HEK293 (cell line): Measurements from ENCODE around the gene ATP2C1.

ENCODE experiments used
- GFI1B ChIP-seq: fragments of 450-650 bp; formaldehyde crosslinking; IDR thresholded peaks from 2 replicates; pipeline ENCODE4 v1.5.1; 2016; ENCODE audit warnings: missing biosample characterization, missing genetic modification characterization
- GLI4 ChIP-seq: fragments of 450-650 bp; formaldehyde crosslinking; IDR thresholded peaks from 2 replicates; pipeline ENCODE4 v1.5.1; 2016; ENCODE audit warnings: missing biosample characterization, missing genetic modification characterization
- GLIS1 ChIP-seq: fragments of 450-650 bp; formaldehyde crosslinking; IDR thresholded peaks from 2 replicates; pipeline ENCODE4 v1.5.1; 2016; ENCODE audit warnings: missing biosample characterization, missing genetic modification characterization
- KLF1 ChIP-seq: fragments of 450-650 bp; formaldehyde crosslinking; IDR thresholded peaks from 2 replicates; pipeline ENCODE4 v1.5.1; 2016; ENCODE audit warnings: missing biosample characterization, missing genetic modification characterization
- KLF7 ChIP-seq: fragments of 450-650 bp; formaldehyde crosslinking; IDR thresholded peaks from 2 replicates; pipeline ENCODE4 v1.5.1; 2016; ENCODE audit warnings: missing biosample characterization, missing genetic modification characterization, borderline replicate concordance
- OSR2 ChIP-seq: fragments of 450-650 bp; formaldehyde crosslinking; IDR thresholded peaks from 2 replicates; pipeline ENCODE4 v1.5.1; 2016; ENCODE audit warnings: missing biosample characterization, missing genetic modification characterization
- RBAK ChIP-seq: fragments of 450-650 bp; formaldehyde crosslinking; IDR thresholded peaks from 2 replicates; pipeline ENCODE4 v1.5.1; 2016; ENCODE audit warnings: missing biosample characterization, missing genetic modification characterization
- REPIN1 ChIP-seq: fragments of 450-650 bp; formaldehyde crosslinking; IDR thresholded peaks from 2 replicates; pipeline ENCODE4 v1.5.1; 2017; ENCODE audit warnings: missing biosample characterization, missing genetic modification characterization, low read depth
- SP2 ChIP-seq: fragments of 450-650 bp; formaldehyde crosslinking; IDR thresholded peaks from 2 replicates; pipeline ENCODE4 v1.5.1; 2016; ENCODE audit warnings: missing biosample characterization, missing genetic modification characterization
- ZFP41 ChIP-seq: fragments of 450-650 bp; formaldehyde crosslinking; IDR thresholded peaks from 2 replicates; pipeline ENCODE4 v1.5.1; 2016; ENCODE audit warnings: missing biosample characterization, missing genetic modification characterization, borderline replicate concordance
- ZNF155 ChIP-seq: fragments of 450-650 bp; formaldehyde crosslinking; IDR thresholded peaks from 2 replicates; pipeline ENCODE4 v1.5.1; 2016; ENCODE audit warnings: missing biosample characterization, missing genetic modification characterization
- ZNF174 ChIP-seq: fragments of 450-650 bp; formaldehyde crosslinking; IDR thresholded peaks from 2 replicates; pipeline ENCODE4 v1.5.0; 2017; ENCODE audit warnings: missing biosample characterization, mild to moderate bottlenecking, missing genetic modification characterization
- ZNF24 ChIP-seq: fragments of 450-650 bp; formaldehyde crosslinking; IDR thresholded peaks from 2 replicates; pipeline ENCODE4 v1.5.1; 2016; ENCODE audit warnings: missing biosample characterization, missing genetic modification characterization
- ZNF311 ChIP-seq: fragments of 450-650 bp; formaldehyde crosslinking; IDR thresholded peaks from 2 replicates; pipeline ENCODE4 v1.5.1; 2017; ENCODE audit warnings: missing biosample characterization, missing genetic modification characterization, borderline replicate concordance
- ZNF335 ChIP-seq: fragments of 450-650 bp; formaldehyde crosslinking; conservative IDR thresholded peaks from 2 replicates; pipeline ENCODE4 v1.5.1; 2016; ENCODE audit warnings: missing biosample characterization, missing genetic modification characterization
- ZNF426 ChIP-seq: fragments of 450-650 bp; formaldehyde crosslinking; IDR thresholded peaks from 2 replicates; pipeline ENCODE4 v1.5.1; 2017; ENCODE audit warnings: missing biosample characterization, missing genetic modification characterization, mild to moderate bottlenecking, inconsistent platforms, moderate library complexity
- ZNF558 ChIP-seq: fragments of 450-650 bp; formaldehyde crosslinking; IDR thresholded peaks from 2 replicates; pipeline ENCODE4 v1.5.1; 2016; ENCODE audit warnings: missing biosample characterization, missing genetic modification characterization
- ZNF623 ChIP-seq: fragments of 450-650 bp; formaldehyde crosslinking; IDR thresholded peaks from 2 replicates; pipeline ENCODE4 v1.5.1; 2016; ENCODE audit warnings: missing biosample characterization, missing genetic modification characterization
- ZNF626 ChIP-seq: fragments of 450-650 bp; sonication (Bioruptor Pico); formaldehyde crosslinking; IDR thresholded peaks from 2 replicates; pipeline ENCODE4 v1.5.1; 2018; ENCODE audit warnings: missing biosample characterization, missing genetic modification characterization, inconsistent platforms
- TF ChIP-seq, protein P1 (sequence below): fragments of 450-650 bp; formaldehyde crosslinking; IDR thresholded peaks from 2 replicates; pipeline ENCODE4 v1.5.1; 2016; ENCODE audit warnings: missing biosample characterization, missing genetic modification characterization, borderline replicate concordance
- TF ChIP-seq, protein P2 (sequence below): fragments of 450-650 bp; formaldehyde crosslinking; conservative IDR thresholded peaks from 2 replicates; pipeline ENCODE4 v1.5.1; 2016; ENCODE audit warnings: low read depth, missing biosample characterization, missing genetic modification characterization
- TF ChIP-seq, protein P3 (sequence below): fragments of 450-650 bp; formaldehyde crosslinking; IDR thresholded peaks from 2 replicates; pipeline ENCODE4 v1.5.0; 2017; ENCODE audit warnings: missing biosample characterization, missing genetic modification characterization, borderline replicate concordance
- TF ChIP-seq, protein P4 (sequence below): fragments of 450-650 bp; formaldehyde crosslinking; IDR thresholded peaks from 2 replicates; pipeline ENCODE4 v1.5.1; 2016; ENCODE audit warnings: missing biosample characterization, missing genetic modification characterization
- TF ChIP-seq, protein P5 (sequence below): fragments of 450-650 bp; formaldehyde crosslinking; IDR thresholded peaks from 2 replicates; pipeline ENCODE4 v1.5.1; 2017; ENCODE audit warnings: missing biosample characterization, mild to moderate bottlenecking, missing genetic modification characterization, moderate library complexity
- TF ChIP-seq, protein P6 (sequence below): fragments of 450-650 bp; formaldehyde crosslinking; IDR thresholded peaks from 2 replicates; pipeline ENCODE4 v1.5.1; 2016; ENCODE audit warnings: missing biosample characterization, missing genetic modification characterization, low read depth
- TF ChIP-seq, protein P7 (sequence below): fragments of 450-650 bp; formaldehyde crosslinking; IDR thresholded peaks from 2 replicates; pipeline ENCODE4 v1.5.1; 2016; ENCODE audit warnings: missing biosample characterization, missing genetic modification characterization

Gene ATP2C1

DNA sequence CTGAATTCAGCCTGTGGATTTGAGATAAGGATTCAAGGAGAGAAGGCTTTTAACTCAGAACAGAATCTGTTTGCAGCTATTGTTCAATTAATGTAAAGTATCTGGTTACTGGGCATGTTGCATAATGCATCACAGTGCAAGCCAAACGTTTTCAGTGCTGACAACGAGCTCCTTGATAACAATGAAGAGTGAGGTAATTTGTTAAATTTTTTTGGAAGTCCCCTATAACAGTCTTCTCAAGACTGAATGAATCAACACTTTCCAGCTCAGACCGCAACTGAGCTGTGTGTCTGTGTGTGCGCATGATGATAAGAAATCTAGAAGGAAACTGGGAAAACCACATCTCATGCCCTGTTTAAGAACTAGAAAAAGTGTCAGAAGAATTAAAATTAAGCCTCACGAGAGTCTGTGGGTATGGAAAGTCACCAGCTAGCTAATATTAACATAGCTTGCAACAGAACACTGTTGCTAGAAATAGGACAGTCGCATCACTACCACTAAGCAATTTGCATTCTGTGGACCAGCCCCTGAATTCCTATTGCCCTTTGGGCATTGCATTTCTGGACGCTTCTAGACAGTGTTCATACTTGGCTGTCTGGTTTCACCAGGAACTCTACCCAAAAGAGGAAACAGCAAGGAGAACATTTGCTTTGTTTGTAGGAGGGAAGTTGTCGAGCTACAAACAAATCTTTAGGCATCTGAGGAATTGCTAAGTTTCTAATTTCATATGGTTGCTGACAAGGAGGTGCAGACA is 43.7 kb upstream of the ATP2C1 start (continued):
- TF ChIP-seq, protein P1, sequence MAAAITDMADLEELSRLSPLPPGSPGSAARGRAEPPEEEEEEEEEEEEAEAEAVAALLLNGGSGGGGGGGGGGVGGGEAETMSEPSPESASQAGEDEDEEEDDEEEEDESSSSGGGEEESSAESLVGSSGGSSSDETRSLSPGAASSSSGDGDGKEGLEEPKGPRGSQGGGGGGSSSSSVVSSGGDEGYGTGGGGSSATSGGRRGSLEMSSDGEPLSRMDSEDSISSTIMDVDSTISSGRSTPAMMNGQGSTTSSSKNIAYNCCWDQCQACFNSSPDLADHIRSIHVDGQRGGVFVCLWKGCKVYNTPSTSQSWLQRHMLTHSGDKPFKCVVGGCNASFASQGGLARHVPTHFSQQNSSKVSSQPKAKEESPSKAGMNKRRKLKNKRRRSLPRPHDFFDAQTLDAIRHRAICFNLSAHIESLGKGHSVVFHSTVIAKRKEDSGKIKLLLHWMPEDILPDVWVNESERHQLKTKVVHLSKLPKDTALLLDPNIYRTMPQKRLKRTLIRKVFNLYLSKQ = no peak
- TF ChIP-seq, protein P2, sequence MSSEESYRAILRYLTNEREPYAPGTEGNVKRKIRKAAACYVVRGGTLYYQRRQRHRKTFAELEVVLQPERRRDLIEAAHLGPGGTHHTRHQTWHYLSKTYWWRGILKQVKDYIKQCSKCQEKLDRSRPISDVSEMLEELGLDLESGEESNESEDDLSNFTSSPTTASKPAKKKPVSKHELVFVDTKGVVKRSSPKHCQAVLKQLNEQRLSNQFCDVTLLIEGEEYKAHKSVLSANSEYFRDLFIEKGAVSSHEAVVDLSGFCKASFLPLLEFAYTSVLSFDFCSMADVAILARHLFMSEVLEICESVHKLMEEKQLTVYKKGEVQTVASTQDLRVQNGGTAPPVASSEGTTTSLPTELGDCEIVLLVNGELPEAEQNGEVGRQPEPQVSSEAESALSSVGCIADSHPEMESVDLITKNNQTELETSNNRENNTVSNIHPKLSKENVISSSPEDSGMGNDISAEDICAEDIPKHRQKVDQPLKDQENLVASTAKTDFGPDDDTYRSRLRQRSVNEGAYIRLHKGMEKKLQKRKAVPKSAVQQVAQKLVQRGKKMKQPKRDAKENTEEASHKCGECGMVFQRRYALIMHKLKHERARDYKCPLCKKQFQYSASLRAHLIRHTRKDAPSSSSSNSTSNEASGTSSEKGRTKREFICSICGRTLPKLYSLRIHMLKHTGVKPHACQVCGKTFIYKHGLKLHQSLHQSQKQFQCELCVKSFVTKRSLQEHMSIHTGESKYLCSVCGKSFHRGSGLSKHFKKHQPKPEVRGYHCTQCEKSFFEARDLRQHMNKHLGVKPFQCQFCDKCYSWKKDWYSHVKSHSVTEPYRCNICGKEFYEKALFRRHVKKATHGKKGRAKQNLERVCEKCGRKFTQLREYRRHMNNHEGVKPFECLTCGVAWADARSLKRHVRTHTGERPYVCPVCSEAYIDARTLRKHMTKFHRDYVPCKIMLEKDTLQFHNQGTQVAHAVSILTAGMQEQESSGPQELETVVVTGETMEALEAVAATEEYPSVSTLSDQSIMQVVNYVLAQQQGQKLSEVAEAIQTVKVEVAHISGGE (tag by site-specific recombination) = no peak
- TF ChIP-seq, protein P3, sequence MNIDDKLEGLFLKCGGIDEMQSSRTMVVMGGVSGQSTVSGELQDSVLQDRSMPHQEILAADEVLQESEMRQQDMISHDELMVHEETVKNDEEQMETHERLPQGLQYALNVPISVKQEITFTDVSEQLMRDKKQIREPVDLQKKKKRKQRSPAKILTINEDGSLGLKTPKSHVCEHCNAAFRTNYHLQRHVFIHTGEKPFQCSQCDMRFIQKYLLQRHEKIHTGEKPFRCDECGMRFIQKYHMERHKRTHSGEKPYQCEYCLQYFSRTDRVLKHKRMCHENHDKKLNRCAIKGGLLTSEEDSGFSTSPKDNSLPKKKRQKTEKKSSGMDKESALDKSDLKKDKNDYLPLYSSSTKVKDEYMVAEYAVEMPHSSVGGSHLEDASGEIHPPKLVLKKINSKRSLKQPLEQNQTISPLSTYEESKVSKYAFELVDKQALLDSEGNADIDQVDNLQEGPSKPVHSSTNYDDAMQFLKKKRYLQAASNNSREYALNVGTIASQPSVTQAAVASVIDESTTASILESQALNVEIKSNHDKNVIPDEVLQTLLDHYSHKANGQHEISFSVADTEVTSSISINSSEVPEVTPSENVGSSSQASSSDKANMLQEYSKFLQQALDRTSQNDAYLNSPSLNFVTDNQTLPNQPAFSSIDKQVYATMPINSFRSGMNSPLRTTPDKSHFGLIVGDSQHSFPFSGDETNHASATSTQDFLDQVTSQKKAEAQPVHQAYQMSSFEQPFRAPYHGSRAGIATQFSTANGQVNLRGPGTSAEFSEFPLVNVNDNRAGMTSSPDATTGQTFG (tag by site-specific recombination) = no peak
- TF ChIP-seq ZNF335 (tag by site-specific recombination) (peak; percentile 36; the same call in 1 of the 2 replicates), GLIS1 (no peak), ZNF155 (tag by site-specific recombination) (no peak), OSR2 (tag by site-specific recombination) (peak; percentile 65), ZFP41 (tag by site-specific recombination) (no peak), REPIN1 (tag by site-specific recombination) (peak; percentile 53; the same call in 1 of the 2 replicates), ZNF24 (tag by site-specific recombination) (no peak), KLF7 (no peak), GLI4 (tag by site-specific recombination) (no peak), ZNF426 (tag by site-specific recombination) (no peak), ZNF558 (tag by site-specific recombination) (no peak), SP2 (tag by site-specific recombination) (no peak), GFI1B (no peak), ZNF623 (tag by site-specific recombination) (no peak), ZNF626 (tag by site-specific recombination) (no peak), KLF1 (no peak), ZNF174 (no peak), ZNF311 (no peak), RBAK (tag by site-specific recombination) (no peak)
- TF ChIP-seq, protein P4, sequence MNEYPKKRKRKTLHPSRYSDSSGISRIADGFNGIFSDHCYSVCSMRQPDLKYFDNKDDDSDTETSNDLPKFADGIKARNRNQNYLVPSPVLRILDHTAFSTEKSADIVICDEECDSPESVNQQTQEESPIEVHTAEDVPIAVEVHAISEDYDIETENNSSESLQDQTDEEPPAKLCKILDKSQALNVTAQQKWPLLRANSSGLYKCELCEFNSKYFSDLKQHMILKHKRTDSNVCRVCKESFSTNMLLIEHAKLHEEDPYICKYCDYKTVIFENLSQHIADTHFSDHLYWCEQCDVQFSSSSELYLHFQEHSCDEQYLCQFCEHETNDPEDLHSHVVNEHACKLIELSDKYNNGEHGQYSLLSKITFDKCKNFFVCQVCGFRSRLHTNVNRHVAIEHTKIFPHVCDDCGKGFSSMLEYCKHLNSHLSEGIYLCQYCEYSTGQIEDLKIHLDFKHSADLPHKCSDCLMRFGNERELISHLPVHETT (tag by site-specific recombination) = no peak
- TF ChIP-seq, protein P5, sequence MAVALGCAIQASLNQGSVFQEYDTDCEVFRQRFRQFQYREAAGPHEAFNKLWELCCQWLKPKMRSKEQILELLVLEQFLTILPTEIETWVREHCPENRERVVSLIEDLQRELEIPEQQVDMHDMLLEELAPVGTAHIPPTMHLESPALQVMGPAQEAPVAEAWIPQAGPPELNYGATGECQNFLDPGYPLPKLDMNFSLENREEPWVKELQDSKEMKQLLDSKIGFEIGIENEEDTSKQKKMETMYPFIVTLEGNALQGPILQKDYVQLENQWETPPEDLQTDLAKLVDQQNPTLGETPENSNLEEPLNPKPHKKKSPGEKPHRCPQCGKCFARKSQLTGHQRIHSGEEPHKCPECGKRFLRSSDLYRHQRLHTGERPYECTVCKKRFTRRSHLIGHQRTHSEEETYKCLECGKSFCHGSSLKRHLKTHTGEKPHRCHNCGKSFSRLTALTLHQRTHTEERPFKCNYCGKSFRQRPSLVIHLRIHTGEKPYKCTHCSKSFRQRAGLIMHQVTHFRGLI (tag by site-specific recombination) = no peak
- TF ChIP-seq, protein P6, sequence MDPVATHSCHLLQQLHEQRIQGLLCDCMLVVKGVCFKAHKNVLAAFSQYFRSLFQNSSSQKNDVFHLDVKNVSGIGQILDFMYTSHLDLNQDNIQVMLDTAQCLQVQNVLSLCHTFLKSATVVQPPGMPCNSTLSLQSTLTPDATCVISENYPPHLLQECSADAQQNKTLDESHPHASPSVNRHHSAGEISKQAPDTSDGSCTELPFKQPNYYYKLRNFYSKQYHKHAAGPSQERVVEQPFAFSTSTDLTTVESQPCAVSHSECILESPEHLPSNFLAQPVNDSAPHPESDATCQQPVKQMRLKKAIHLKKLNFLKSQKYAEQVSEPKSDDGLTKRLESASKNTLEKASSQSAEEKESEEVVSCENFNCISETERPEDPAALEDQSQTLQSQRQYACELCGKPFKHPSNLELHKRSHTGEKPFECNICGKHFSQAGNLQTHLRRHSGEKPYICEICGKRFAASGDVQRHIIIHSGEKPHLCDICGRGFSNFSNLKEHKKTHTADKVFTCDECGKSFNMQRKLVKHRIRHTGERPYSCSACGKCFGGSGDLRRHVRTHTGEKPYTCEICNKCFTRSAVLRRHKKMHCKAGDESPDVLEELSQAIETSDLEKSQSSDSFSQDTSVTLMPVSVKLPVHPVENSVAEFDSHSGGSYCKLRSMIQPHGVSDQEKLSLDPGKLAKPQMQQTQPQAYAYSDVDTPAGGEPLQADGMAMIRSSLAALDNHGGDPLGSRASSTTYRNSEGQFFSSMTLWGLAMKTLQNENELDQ (tag by site-specific recombination) = no peak
- TF ChIP-seq, protein P7, sequence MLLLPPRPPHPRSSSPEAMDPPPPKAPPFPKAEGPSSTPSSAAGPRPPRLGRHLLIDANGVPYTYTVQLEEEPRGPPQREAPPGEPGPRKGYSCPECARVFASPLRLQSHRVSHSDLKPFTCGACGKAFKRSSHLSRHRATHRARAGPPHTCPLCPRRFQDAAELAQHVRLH (tag by site-specific recombination) = no peak
